NCI-H748 (cell line): ENCODE results near the gene PI4K2A.

Source experiments
- DNase-seq: peaks from one replicate; lab custom pipeline; 2025; ENCODE audit not compliant: unreplicated experiment; lab: John Stamatoyannopoulos, UW

Gene PI4K2A

DNA sequence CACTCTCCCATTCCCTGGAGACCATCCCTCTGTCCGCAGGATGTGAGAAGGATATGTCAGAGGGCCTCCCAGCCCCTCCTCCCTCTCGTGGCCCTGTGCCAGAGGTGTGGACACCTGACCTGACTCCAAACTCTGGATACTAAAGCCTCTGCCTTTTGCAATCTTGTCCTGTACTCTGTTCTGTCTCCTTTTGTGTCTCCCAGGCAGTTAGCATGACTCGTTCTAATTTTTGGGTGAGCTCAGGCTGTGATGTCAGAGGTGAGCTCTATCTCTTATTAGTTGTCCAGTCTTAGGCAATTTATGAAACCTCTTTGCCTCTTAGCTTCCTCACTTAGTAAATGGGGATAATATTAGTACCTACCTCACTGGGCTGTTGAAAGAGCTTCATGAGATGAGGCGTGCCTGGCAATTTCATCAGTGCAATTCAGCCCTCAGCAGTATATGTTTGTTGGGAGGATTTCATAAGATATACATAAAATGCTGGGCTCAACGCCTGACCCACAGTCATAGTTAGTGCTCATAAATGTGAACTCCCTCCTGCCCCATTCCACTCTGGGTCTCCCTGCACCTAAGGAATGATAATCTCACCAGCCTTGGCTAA lies 84.0 kb downstream of the PI4K2A start:
- DNase-seq, result no peak
